GM08714 (cell line): Measurements from ENCODE around the gene CARMIL1.
"Not testable (repeated sequence)": the region's sequence is repeated elsewhere in the genome, so short reads cannot be mapped to it uniquely, and the experiment has no call there.

Experiments used
- H3K4me3 ChIP-seq: fragments of 200-500 bp; sonication (Bioruptor generic); 2 replicates; pipeline ENCODE4 v1.5.1; 2014; ENCODE audit warnings: mild to moderate bottlenecking, low read length, inconsistent platforms
- ZNF274 ChIP-seq: IDR thresholded peaks from 2 replicates; pipeline ENCODE4 v1.6.1; 2012; ENCODE audit warnings: mild to moderate bottlenecking, low read depth, low read length

The CARMIL1 gene

DNA sequence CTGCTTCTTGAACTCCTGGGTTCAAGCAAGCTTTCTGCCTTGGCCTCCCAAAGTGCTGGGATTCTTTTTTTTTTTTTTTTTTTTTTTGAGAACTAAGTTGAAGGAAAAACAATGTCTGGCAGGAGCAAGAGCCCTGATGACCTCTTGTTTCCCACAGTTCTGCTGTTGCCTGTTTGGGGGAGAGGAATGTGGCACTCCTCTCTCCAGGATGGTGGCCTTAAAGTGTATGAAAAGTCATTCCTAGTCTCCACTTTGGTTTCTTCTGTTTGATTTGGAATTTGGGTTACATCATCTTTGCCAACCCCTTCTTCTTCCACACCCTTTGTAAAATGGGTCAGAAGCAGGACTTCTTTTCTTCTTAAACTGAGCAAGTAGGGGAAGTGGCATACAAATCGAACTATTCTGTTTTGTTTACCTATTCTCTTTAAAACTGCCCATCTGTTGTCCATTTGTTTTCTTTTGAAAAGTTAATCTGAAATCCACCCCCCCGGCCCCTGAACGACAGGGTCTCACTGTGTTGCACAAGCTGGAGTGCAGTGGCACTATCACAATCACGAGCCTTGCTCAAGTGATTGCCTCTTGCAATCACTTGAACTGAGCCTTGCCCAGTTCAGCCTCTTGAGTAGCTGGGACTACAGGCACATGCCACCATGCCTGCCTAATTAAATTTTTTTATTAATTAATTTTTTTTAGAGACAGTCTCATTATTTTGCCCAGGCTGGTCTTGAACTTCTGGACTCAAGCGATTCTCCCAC, 11.3 kb downstream of the CARMIL1 start:
- no peak for TF ChIP-seq ZNF274
- no peak overlapping the region for H3K4me3 ChIP-seq

DNA sequence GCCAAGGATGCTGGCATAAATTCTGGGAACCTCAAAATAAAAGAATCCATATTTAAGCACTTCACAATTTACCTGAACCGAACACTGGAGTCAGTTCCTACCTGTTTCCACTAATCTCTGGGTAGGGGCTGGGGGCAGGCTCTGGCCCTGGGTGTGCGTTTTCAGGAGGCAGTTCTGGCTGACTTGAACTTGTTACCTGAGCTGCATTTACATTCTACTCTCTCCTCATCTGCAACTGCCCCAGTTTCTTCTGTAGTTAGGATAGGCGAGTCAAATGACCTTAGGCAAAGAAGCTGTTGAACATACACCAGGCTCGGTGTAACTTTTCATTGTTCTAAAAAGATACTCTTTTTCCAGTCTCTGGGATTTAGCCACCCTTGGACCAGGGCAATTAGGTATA, 13.2 kb downstream of the CARMIL1 start:
- no peak for TF ChIP-seq ZNF274
- H3K4me3 ChIP-seq = no peak overlapping the region

DNA sequence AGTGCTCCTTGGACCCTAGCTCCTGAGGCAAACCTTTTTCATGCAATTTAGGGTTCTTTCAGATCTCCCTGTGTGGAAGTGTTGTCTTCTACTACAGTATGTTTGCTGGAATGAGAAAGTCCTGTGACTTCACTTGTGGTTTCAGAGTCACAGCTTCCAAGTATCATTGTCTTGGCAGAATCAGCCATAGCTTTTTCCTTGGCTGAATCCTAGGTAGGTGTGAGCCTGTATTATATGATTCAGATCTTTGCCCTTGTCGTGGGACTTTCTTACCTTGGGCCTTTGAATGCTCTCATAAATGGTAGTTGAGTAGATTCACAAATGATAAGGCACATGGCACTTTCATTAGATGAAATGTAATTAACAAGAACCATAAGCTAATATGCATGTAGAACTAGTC, 16.5 kb downstream of the CARMIL1 start:
- no peak overlapping the region for H3K4me3 ChIP-seq
- TF ChIP-seq ZNF274 = no peak

DNA sequence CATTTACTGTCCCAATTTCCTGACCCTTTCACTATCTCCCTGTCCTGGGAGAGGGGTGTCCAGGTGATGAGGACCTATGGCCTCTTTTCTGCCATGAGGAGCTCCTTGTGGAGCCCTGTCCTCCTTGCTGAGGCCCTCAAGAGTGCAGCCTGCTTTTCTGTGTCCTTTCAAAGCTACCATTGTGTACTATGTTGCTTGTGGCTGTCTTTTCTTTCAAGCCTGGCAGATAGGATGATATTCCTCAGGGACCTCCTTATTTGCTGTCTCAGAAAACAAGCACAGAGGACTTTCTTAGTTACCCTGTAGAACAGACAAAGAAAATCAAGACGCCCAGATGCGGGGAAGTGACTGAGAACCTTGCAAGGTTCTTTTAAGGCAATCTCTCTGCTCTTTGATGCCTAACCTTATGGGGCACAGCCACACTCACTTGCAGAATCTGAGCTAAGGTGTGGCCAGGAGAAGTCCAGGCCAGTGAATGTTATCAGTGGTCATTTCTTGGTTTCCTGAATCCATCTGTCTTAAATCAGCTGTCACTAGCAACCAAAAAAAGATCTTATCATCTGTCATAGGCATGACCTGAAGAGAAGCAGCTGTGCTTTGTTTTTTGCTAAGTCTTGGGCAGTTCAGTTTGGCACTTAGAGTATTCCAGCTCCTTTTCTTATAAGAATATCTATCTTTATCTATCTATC, 17.2 kb downstream of the CARMIL1 start:
- no peak for TF ChIP-seq ZNF274
- H3K4me3 ChIP-seq = no peak overlapping the region

DNA sequence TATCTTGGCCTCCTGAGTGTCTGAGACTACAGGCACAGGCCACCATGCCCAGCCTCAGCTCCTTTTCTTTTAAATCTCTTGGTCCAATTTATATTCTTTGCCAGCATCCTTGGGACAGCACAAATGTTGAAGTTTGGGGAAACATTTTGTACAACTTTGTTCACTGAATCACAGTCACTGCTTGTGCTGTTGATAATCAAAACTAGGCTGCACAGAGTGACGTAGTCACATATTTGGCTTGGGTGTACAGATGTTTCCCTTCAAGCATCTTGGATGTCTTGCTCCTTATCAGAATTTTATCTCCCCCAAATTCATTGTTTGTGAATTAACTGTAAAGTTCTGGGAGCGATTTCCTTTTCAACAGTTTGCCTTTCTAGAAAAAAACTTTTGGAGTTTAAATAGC, 17.9 kb downstream of the CARMIL1 start:
- TF ChIP-seq ZNF274 = no peak
- no peak overlapping the region for H3K4me3 ChIP-seq

DNA sequence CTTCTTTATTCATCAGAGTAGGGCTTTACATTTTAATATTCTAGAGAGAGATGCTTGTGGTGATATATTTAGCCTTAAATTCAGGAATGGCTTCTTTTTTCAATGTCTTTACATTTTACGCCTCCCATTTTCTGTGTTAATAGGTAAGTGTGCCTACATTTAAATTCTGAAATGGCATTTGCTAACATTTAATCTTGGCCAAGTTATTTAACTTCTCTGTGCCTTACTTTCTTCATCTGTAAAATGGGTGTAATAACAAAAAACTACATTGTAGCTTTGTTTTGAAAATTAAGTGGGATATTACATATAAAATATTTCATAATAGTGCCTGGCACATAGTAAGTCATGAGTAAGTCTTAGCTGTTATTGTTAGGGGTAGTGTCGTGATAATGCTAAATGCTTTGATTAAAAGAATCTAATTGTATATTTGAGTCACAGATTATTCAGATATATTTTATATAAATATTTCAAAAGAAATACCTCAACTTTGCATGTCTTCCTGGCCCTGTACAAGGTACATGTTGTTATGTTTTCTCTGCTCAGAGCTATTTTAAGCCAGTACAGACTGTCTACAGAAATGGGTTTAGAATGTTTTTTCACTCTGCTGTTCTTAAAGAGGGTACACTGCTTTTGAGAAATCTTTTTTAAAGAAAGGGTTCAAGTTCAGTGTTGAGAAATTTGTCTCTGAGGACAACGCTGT, 18.8 kb downstream of the CARMIL1 start:
- no peak overlapping the region for H3K4me3 ChIP-seq
- no peak for TF ChIP-seq ZNF274

DNA sequence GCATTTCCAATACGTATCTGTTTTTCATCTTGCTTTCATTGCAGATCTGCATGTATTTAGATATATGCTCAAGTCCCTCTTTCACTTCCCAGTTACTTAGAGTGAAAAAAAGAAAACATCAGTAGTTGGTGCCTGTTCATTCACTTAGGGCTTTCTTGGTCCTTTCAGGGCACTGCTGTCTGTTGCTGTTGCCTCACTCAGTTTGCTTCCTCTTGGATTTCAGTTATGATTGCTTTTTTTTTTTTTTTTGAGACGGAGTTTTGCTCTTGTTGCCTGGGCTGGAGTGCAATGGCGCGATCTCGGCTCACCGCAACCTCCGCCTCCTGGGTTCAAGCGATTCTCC, 19.3 kb downstream of the CARMIL1 start:
- H3K4me3 ChIP-seq = not testable (repeated sequence)

DNA sequence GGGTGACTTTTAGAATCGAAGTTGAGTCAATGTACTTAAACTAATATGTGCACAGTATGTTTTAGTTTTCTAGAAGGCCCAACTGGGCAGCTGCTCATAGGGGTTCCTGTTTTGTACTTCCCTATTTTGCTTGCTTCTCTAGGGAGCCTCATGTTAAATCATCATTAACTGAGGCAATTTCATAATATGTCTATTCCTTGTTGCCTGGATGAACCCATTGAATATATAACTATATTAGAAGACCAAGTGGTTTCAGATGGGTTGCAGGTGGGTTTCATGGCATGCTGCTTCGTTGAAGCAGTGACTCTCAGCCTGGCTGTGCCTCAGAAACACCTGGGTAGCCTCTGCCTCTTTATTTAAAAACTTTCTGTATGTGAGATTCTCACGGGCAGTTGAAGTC, 22.2 kb downstream of the CARMIL1 start:
- no peak for TF ChIP-seq ZNF274
- H3K4me3 ChIP-seq = no peak overlapping the region; the same call in 1 of the 2 replicates

DNA sequence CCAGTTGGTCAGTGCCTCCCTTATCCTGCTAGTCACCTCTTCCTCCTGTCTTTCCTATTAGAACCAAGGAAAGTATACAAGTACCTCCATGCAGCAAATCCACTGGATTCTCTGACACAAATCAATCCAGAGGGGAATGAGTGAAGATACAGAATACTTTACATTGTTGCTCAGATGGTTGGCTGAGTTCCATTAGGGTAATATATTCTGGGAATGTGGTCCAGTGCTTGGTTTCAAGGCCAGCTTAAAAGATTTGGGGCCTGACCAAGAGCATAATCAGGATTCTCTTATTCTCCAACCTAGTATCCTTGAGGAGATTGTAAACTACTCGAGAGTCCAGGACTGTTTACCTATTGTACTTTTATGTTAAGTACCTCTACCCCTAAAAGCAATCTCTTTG, 23.0 kb downstream of the CARMIL1 start:
- no peak for TF ChIP-seq ZNF274
- no peak overlapping the region for H3K4me3 ChIP-seq

DNA sequence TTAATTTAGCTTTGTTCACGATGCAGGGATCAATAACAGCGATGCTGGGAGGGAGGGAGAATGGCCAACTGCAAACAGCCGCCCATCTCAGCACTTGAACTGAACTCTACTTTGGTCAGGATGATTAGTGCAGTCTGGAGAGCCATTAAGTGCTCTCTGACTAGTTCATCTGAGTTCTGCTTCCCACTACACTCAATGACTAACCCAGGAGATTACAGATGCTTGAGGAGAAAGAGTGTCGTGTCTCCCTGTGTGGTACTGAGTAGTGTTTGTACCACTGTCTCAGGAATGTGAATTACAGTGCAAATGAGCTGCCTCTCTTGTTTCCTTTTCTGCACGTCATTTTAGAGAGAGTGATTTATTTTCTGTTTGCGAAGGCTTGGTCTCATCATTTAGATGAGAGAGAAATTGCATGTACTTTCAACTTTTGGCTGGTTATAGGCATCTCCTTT, 23.5 kb downstream of the CARMIL1 start:
- no peak for TF ChIP-seq ZNF274
- no peak overlapping the region for H3K4me3 ChIP-seq

DNA sequence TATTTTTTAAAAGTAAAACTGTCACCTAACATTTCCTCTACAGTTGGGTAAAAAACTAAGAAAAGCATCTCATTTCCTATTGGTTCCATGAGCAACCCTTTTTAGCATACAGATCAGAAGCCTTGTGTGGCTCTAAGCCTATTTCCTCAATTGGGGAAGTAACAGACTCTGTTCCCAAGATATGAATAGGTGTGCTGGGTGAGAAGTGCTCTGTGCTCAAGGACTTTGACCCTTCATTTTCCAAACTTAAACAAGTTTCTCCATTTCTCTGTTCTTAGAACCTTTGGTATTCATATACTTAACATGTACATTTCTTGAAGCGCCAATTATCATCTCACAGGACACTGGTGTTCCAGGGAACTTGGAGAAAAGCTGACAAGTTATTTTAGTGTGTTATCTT, 24.1 kb downstream of the CARMIL1 start:
- no peak overlapping the region for H3K4me3 ChIP-seq
- no peak for TF ChIP-seq ZNF274

DNA sequence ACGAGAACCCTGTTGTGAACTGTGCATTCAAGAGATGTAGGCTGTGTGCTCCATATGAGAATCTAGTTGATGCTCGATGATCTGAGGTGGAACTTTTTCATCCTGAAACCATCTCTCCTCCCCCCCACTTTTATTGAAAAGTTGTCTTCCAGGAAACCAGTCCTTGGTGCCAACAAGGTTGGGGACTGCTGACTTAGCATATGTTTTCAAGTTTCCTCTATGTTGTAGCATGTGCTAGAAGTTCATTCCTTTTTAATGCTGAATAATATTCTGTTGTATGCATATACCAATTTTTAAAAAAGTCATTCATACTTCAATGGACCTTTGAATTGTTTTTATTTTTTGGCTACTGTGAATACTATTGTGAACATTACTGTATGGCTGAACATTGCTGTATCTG, 27.2 kb downstream of the CARMIL1 start:
- TF ChIP-seq ZNF274 = no peak
- H3K4me3 ChIP-seq = no peak overlapping the region

DNA sequence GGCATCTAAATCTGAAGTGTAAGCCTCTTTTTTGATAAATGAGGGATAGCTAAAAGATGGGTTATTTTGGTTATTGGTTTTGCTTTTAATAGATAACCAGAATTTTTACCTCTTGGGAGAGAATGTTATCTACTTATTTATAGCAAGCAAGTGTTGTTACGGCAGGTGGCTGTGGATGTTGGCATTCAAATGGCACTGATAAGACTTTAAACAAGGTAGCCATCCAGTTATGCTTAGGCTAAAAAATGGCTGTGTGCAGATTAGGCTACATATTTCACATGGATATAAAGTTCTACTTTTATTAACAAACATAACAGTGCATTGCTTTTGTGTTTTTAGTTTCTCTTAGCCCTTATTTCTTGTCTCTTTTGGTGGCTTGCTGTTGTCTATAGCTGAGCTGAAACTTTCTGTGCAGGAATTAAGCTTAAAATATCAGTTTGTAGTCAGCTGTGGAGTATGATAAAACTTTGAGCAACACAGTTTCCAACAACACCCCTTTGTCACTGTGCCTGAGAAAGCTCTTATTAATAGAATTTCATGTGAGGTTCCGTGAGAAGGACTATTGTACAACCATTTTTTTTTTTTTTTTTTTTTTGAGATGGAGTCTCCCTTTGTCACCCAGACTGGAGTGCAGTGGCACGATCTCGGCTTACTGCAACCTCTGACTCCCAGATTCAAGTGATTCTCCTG, 28.8 kb downstream of the CARMIL1 start:
- no peak overlapping the region for H3K4me3 ChIP-seq
- TF ChIP-seq ZNF274 = no peak

DNA sequence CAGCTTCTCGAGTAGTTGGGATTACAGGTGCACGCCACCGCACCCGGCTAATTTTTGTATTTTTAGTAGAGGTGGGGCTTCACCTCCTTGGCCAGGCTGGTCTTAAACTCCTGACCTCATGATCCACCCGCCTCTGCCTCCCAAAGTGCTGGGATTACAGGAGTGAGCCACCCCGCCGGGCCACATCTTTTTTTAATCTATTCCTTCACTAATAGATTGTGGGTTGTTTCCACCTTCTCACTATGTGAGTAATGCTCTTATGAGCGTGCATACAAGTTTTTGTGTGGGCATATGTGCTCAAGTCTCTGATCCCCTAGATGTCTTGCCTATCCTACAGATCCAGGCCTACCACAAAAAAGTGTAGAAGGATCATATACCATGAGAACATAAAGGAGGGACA, 30.7 kb downstream of the CARMIL1 start:
- no peak for TF ChIP-seq ZNF274
- H3K4me3 ChIP-seq = no peak overlapping the region
